HCT116 (cell line): Measurements from ENCODE around the gene DPF1. TPM values are rescaled to one million over a fixed set of nuclear protein-coding genes. Genes with fewer than 3 reads are reported as not detected.

Experiments
- ATAC-seq: fragments of 200-7000 bp; cut with Tn5 transposase; 2 replicates; pipeline ENCODE4 v1.9.1; 2020; ENCODE audit warnings: mild to moderate bottlenecking, moderate library complexity
- BruUV-seq: library from RNA; stranded (reverse); fragments of 400-500 nt; replicated peaks from 2 replicates; lab custom pipeline; 2021; lab: Mats Ljungman, UMichigan
- CTCF ChIA-PET: fragments of 300-600 bp; sonication (Branson Sonifier 250); formaldehyde crosslinking; loops from one replicate; lab custom pipeline; 2021; ENCODE audit warnings: antibody characterized with exemption; lab: Charles Lee
- POLR2A ChIA-PET: fragments of 300-600, 350-600 bp; sonication (Branson Sonifier 250); formaldehyde crosslinking; loops from one replicate; lab custom pipeline; 2021; ENCODE audit warnings: antibody characterized with exemption; lab: Charles Lee
- RAD21 ChIA-PET, 2 experiments: fragments of 300-600 bp; sonication (Branson Sonifier 250); formaldehyde crosslinking; loops; one replicate each; lab custom pipeline; 2023; ENCODE audit warnings: low total read pairs in 2 of 2; ENCODE audit not compliant: uncharacterized antibody in 2 of 2, unreplicated experiment in 2 of 2, low non-redundant PET in 1 of 2; lab: Charles Lee
- DNase-seq: peaks from one replicate; pipeline ENCODE4 v3.0.0-alpha.2; 2010; ENCODE audit warnings: low read depth, low spot score
- H2AFZ ChIP-seq: fragments of 200-600 bp; shearing (Covaris generic), sonication (generic); 2 replicates; pipeline ENCODE4 v1.6.1; 2017; ENCODE audit warnings: low read depth, mixed run types, mixed read lengths, antibody characterized with exemption, low read length; ENCODE audit not compliant: poor library complexity, severe bottlenecking
- H3K27ac ChIP-seq: 2 replicates; pipeline ENCODE4 v1.5.1; 2012; ENCODE audit warnings: low read depth, low read length
- H3K27me3 ChIP-seq: fragments of 200-600 bp; sonication (generic); 2 replicates; pipeline ENCODE4 v1.6.1; 2016; ENCODE audit warnings: mixed run types, low read length, mixed read lengths; ENCODE audit not compliant: insufficient read depth
- H3K36me3 ChIP-seq, 2 experiments: fragments of 200-500 bp in 1 of 2; fragments of 200-600 bp in 1 of 2; sonication (Bioruptor generic) in 1 of 2; sonication (generic) in 1 of 2; 2 replicates each; pipeline versions ENCODE4 v1.5.1 to v1.6.1; 2014 to 2016; ENCODE audit warnings: low read length in 2 of 2, inconsistent platforms in 1 of 2, mixed read lengths in 1 of 2, mixed run types in 1 of 2; ENCODE audit not compliant: insufficient read depth in 2 of 2, control insufficient read depth in 1 of 2
- H3K4me1 ChIP-seq, 2 experiments: fragments of 200-600 bp in 1 of 2; sonication (generic) in 1 of 2; 2 replicates each; pipeline versions ENCODE4 v1.5.1 to v1.6.1; 2012 to 2017; ENCODE audit warnings: low read length in 2 of 2, inconsistent platforms in 1 of 2, mild to moderate bottlenecking in 1 of 2, mixed read lengths in 1 of 2, mixed run types in 1 of 2, moderate library complexity in 1 of 2; ENCODE audit not compliant: insufficient read depth in 2 of 2, control insufficient read depth in 1 of 2
- H3K4me2 ChIP-seq: fragments of 200-600 bp; sonication (generic); 2 replicates; pipeline ENCODE4 v1.6.1; 2017; ENCODE audit warnings: mixed run types, low read length, mixed read lengths
- H3K4me3 ChIP-seq, 2 experiments: fragments of 200-600 bp in 1 of 2; sonication (generic) in 1 of 2; replicated peaks in 1 of 2; 2 replicates each; pipeline ENCODE4 v1.5.1; 2011 to 2016; ENCODE audit warnings: low read length in 2 of 2, control low read depth in 1 of 2, low read depth in 1 of 2, mild to moderate bottlenecking in 1 of 2, mixed read lengths in 1 of 2, mixed run types in 1 of 2
- H3K79me2 ChIP-seq: fragments of 200-600 bp; sonication (generic); 2 replicates; pipeline ENCODE4 v1.6.1; 2017; ENCODE audit warnings: mild to moderate bottlenecking, mixed run types, low read length, moderate library complexity, mixed read lengths; ENCODE audit not compliant: insufficient read depth
- H3K9ac ChIP-seq: fragments of 200-600 bp; sonication (generic); 2 replicates; pipeline ENCODE4 v1.6.1; 2016; ENCODE audit warnings: low read length, mixed read lengths
- H3K9me2 ChIP-seq: fragments of 200-600 bp; sonication (generic), shearing (Covaris generic); 2 replicates; pipeline ENCODE4 v1.6.1; 2017; ENCODE audit warnings: mixed run types, mild to moderate bottlenecking, moderate library complexity; ENCODE audit not compliant: insufficient read depth
- H3K9me3 ChIP-seq, 2 experiments: fragments of 200-500 bp in 1 of 2; fragments of 200-600 bp in 1 of 2; sonication (Bioruptor generic) in 1 of 2; sonication (generic) in 1 of 2; 2 replicates each; pipeline ENCODE4 v1.6.1; 2014 to 2017; ENCODE audit warnings: low read length in 2 of 2, mixed read lengths in 2 of 2, inconsistent platforms in 1 of 2, low read depth in 1 of 2, mild to moderate bottlenecking in 1 of 2, mixed run types in 1 of 2, moderate library complexity in 1 of 2; ENCODE audit not compliant: control insufficient read depth in 1 of 2, insufficient read depth in 1 of 2
- H4K20me1 ChIP-seq: fragments of 200-600 bp; sonication (generic), shearing (Covaris generic); 2 replicates; pipeline ENCODE4 v1.6.1; 2017; ENCODE audit warnings: mixed run types, mild to moderate bottlenecking, moderate library complexity; ENCODE audit not compliant: insufficient read depth
- CEBPB ChIP-seq: IDR thresholded peaks from 2 replicates; pipeline ENCODE4 v1.6.1; 2012; ENCODE audit warnings: low read depth
- EGR1 ChIP-seq: IDR thresholded peaks from 2 replicates; pipeline ENCODE4 v1.6.1; 2012; ENCODE audit warnings: low read depth
- ELF1 ChIP-seq: IDR thresholded peaks from 2 replicates; pipeline ENCODE4 v1.6.1; 2012; ENCODE audit warnings: low read depth, borderline replicate concordance
- JUND ChIP-seq: IDR thresholded peaks from 2 replicates; pipeline ENCODE4 v1.6.1; 2012
- MAX ChIP-seq: IDR thresholded peaks from 2 replicates; pipeline ENCODE4 v1.6.1; 2012
- REST ChIP-seq: IDR thresholded peaks from 2 replicates; pipeline ENCODE4 v1.6.1; 2012; ENCODE audit warnings: low read depth
- SIN3A ChIP-seq: IDR thresholded peaks from 2 replicates; pipeline ENCODE4 v1.6.1; 2012; ENCODE audit warnings: low read depth
- TCF7L2 ChIP-seq: IDR thresholded peaks from 2 replicates; pipeline ENCODE4 v1.7.0; 2011; ENCODE audit warnings: borderline replicate concordance, inconsistent platforms; ENCODE audit not compliant: insufficient read depth, insufficient read length; ENCODE audit errors: extremely low read depth
- ZBTB33 ChIP-seq: IDR thresholded peaks from 2 replicates; pipeline ENCODE4 v1.6.1; 2011; ENCODE audit warnings: mild to moderate bottlenecking, low read length, moderate library complexity; ENCODE audit not compliant: insufficient replicate concordance; ENCODE audit errors: extremely low read depth
- intact Hi-C: fragments of 100-400 bp; cut with micrococcal nuclease; formaldehyde crosslinking; loops from 2 replicates; pipeline ENCODE4 v1.10.0; 2022
- total RNA-seq: library from RNA; stranded (reverse); gene quantifications from one replicate; pipeline ENCODE4 v1.2.1, GENCODE V29; 2021; ENCODE audit not compliant: unreplicated experiment

DPF1 gene
- total RNA-seq, 1 experiment from 2014 or later: 9.7 TPM

GRCh38 chr19:38204096-38204495, 19.9 kb downstream of the DPF1 start:
- H3K27ac ChIP-seq: no peak overlapping the region
- H3K4me1 ChIP-seq: peaks cover 0 to 2% of the 10 kb centered on the region in 2 experiments; a peak in 1 of 4 replicates
- no peak overlapping the region for H3K9ac ChIP-seq
- no peaks in the 10 kb centered on the region for H3K79me2 ChIP-seq
- H4K20me1 ChIP-seq: no peaks in the 10 kb centered on the region
- intact Hi-C loops: no loop called here
- no peak overlapping the region for H3K4me2 ChIP-seq
- H3K9me3 ChIP-seq: no peaks in the 10 kb centered on the region
- no peak overlapping the region for H3K4me3 ChIP-seq
- ChIA-PET POLR2A (no interaction called here), CTCF (no interaction called here), RAD21 (no interaction called here)
- TF ChIP-seq REST (no peak), MAX (no peak), JUND (no peak), ELF1 (no peak), ZBTB33 (no peak), CEBPB (no peak), TCF7L2 (no peak), SIN3A (no peak), EGR1 (no peak)
- H3K9me2 ChIP-seq: no peaks in the 10 kb centered on the region
- no peaks in the 10 kb centered on the region for H3K36me3 ChIP-seq
- no peak overlapping the region for H2AFZ ChIP-seq
- BruUV-seq: no TSS peak
- no peaks in the 10 kb centered on the region for H3K27me3 ChIP-seq
- DNase-seq: no peak
- ATAC-seq: no peak
